Hepatocyte (in vitro differentiated cells): ENCODE measurements around the gene PHB1. TPM values are rescaled to one million over a fixed set of nuclear protein-coding genes. Genes with fewer than 3 reads are reported as not detected.
"Not testable (repeated sequence)": the region's sequence is repeated elsewhere in the genome, so short reads cannot be mapped to it uniquely, and the experiment has no call there.

Experiments used
- DNase-seq: peaks from one replicate; pipeline ENCODE4 v3.0.0-alpha.2; 2016; ENCODE audit warnings: low spot score
- H2AFZ ChIP-seq: fragments of 200-600 bp; sonication (generic); 2 replicates; pipeline ENCODE4 v1.6.0; 2016; ENCODE audit warnings: antibody characterized with exemption, mild to moderate bottlenecking
- H3K27ac ChIP-seq: fragments of 200-600 bp; sonication (generic); 2 replicates; pipeline ENCODE4 v1.5.1; 2016; ENCODE audit warnings: mild to moderate bottlenecking
- H3K27me3 ChIP-seq: fragments of 200-600 bp; sonication (generic); 2 replicates; pipeline ENCODE4 v1.6.1; 2016
- H3K36me3 ChIP-seq: fragments of 200-600 bp; sonication (generic); replicated peaks from 2 replicates; pipeline ENCODE4 v1.5.1; 2016; ENCODE audit warnings: low read depth; ENCODE audit not compliant: insufficient read depth
- H3K4me1 ChIP-seq: fragments of 200-600 bp; sonication (generic); 2 replicates; pipeline ENCODE4 v1.5.1; 2016; ENCODE audit warnings: mild to moderate bottlenecking, moderate library complexity; ENCODE audit not compliant: insufficient read depth
- H3K4me2 ChIP-seq: fragments of 200-600 bp; sonication (generic); 2 replicates; pipeline ENCODE4 v1.6.0; 2016
- H3K4me3 ChIP-seq: fragments of 200-600 bp; sonication (generic); 2 replicates; pipeline ENCODE4 v1.5.1; 2016; ENCODE audit warnings: mild to moderate bottlenecking
- H3K79me2 ChIP-seq: fragments of 200-600 bp; sonication (generic); 2 replicates; pipeline ENCODE4 v1.6.0; 2017; ENCODE audit warnings: mild to moderate bottlenecking
- H3K9me2 ChIP-seq: fragments of 200-600 bp; sonication (generic); replicated peaks from 2 replicates; pipeline ENCODE4 v1.6.0; 2017; ENCODE audit warnings: mild to moderate bottlenecking; ENCODE audit not compliant: insufficient read depth
- H3K9me3 ChIP-seq: fragments of 200-600 bp; sonication (generic); 2 replicates; pipeline ENCODE4 v1.5.1; 2016; ENCODE audit warnings: low read depth, mild to moderate bottlenecking
- H4K20me1 ChIP-seq: fragments of 200-600 bp; sonication (generic); 2 replicates; pipeline ENCODE4 v1.6.0; 2016; ENCODE audit warnings: mild to moderate bottlenecking; ENCODE audit not compliant: insufficient read depth, poor library complexity, severe bottlenecking
- EZH2 ChIP-seq: fragments of 200-600 bp; sonication (generic); IDR thresholded peaks from 2 replicates; pipeline ENCODE4 v1.6.1; 2016; ENCODE audit warnings: antibody characterized with exemption, mild to moderate bottlenecking, borderline replicate concordance
- EZH2phosphoT487 ChIP-seq: fragments of 200-600 bp; sonication (generic); IDR thresholded peaks from one replicate; pipeline ENCODE4 v1.6.1; 2018; ENCODE audit warnings: antibody characterized with exemption, mild to moderate bottlenecking, low read depth, moderate library complexity; ENCODE audit not compliant: unreplicated experiment, severe bottlenecking
- WGBS: methylation state at CpG from one replicate; pipeline ENCODE4 v1.1.6; 2016; ENCODE audit warnings: low lambda C conversion rate; ENCODE audit errors: missing lambda C conversion rate; 5-methylcytosine and 5-hydroxymethylcytosine counted together
- polyA plus RNA-seq: library from polyadenylated mRNA; unstranded; fragments of >200 nt; fragmentation: Nextera tagmentation; extraction: Ambion mirVana; gene quantifications from 2 replicates; pipeline ENCODE4 v1.2.1, GENCODE V29; 2016
- total RNA-seq: library from RNA; depleted of rRNA; stranded (reverse); fragments of >200 nt; gene quantifications from 2 replicates; pipeline ENCODE4 v1.2.3, GENCODE V29; 2014
- TF ChIP-seq, protein P1 (sequence below): fragments of 200-600 bp; sonication (generic); IDR thresholded peaks from 2 replicates; pipeline ENCODE4 v1.5.1; 2016; ENCODE audit warnings: antibody characterized with exemption, mild to moderate bottlenecking; ENCODE audit not compliant: poor library complexity

The PHB1 gene
- total and polyA plus RNA-seq, 2 experiments from 2014 or later = 114 to 171 TPM

DNA sequence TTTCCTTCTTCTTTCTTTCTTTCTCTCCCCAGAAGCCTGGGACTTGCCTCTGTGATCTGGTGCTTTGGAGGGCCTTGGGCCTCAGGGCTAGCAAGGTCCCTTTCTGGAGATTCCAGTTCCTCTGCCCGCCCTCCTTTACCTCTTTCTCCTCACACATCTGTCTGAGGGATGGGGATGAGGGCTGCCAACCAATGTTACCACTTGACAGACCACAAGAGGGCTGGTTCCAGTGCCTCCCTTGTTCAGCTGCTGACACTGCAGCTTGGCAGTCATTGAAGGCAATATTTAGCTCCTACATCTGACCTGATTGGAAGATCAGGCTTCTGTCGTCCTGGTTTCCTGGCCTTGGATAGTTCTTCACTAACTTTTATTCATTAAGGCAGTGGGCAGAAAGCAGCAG is 49.0 kb downstream of the PHB1 start:
- Histone ChIP-seq H3K9me2 (no peaks in the 10 kb centered on the region), H2AFZ (no peak overlapping the region), H3K36me3 (no peaks in the 10 kb centered on the region), H3K4me3 (no peak overlapping the region), H3K9me3 (no peaks in the 10 kb centered on the region), H3K4me1 (peaks cover 2% of the 10 kb centered on the region), H3K4me2 (no peak overlapping the region), H4K20me1 (peaks cover 5% of the 10 kb centered on the region), H3K27ac (no peak overlapping the region), H3K79me2 (peaks cover 8% of the 10 kb centered on the region), H3K27me3 (no peaks in the 10 kb centered on the region)
- TF ChIP-seq, protein P1, sequence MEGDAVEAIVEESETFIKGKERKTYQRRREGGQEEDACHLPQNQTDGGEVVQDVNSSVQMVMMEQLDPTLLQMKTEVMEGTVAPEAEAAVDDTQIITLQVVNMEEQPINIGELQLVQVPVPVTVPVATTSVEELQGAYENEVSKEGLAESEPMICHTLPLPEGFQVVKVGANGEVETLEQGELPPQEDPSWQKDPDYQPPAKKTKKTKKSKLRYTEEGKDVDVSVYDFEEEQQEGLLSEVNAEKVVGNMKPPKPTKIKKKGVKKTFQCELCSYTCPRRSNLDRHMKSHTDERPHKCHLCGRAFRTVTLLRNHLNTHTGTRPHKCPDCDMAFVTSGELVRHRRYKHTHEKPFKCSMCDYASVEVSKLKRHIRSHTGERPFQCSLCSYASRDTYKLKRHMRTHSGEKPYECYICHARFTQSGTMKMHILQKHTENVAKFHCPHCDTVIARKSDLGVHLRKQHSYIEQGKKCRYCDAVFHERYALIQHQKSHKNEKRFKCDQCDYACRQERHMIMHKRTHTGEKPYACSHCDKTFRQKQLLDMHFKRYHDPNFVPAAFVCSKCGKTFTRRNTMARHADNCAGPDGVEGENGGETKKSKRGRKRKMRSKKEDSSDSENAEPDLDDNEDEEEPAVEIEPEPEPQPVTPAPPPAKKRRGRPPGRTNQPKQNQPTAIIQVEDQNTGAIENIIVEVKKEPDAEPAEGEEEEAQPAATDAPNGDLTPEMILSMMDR = no peak
- no peak for TF ChIP-seq EZH2phosphoT487
- TF ChIP-seq EZH2 = no peak
- 57% methylated on average over 2 of the region's 2 CpGs for WGBS
- DNase-seq = peak; percentile 30

DNA sequence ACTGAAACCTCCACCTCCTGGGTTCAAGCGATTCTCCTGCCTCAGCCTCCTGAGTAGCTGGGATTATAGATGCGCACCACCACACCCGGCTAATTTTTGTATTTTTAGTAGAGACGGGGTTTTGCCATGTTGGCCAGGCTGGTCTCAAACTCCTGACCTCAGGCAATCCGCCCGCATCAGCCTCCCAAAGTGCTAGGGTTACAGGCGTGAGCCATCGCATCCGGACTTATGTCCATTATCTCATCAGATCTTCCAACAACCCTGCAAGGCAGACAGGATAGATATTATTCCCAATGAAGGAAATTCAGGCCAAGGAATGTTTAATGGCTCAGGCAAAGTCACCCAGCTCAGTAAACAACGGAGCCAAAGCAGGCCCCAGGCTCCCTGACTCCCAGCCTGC is 49.6 kb downstream of the PHB1 start:
- H3K4me1 ChIP-seq, H3K4me2 ChIP-seq, DNase-seq, H2AFZ ChIP-seq, H3K4me3 ChIP-seq, H3K9me3 ChIP-seq, H3K36me3 ChIP-seq, H3K27ac ChIP-seq, H3K27me3 ChIP-seq, H3K9me2 ChIP-seq: not testable (repeated sequence)
- 99% methylated on average over 10 of the region's 10 CpGs for WGBS
- Histone ChIP-seq H3K79me2 (peaks cover 14% of the 10 kb centered on the region), H4K20me1 (peaks cover 11% of the 10 kb centered on the region)

DNA sequence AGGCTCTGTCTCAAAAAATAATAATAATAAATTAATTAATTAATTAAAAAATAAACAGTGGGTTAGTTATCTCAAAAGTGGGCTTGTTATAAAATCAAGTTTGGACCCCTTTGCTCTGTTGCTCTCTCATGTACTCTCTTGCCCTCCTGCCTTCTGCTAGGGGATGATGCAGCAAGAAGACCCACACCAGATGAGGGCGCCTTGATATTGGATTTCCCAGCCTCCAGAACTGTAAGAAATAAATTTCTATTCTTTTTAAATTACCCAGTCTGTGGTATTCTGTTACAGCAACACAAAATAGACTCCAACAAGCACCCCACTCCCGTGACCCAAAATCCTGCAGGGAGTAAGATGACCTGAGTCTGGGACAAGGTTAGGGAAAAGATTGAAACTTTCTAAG is 50.6 kb downstream of the PHB1 start:
- Histone ChIP-seq H3K36me3 (no peaks in the 10 kb centered on the region), H3K4me2 (no peak overlapping the region), H3K79me2 (peaks cover 24% of the 10 kb centered on the region), H3K4me1 (peaks cover 17% of the 10 kb centered on the region), H3K27ac (no peak overlapping the region), H3K27me3 (no peaks in the 10 kb centered on the region), H2AFZ (no peak overlapping the region), H3K9me3 (no peaks in the 10 kb centered on the region), H4K20me1 (peaks cover 21% of the 10 kb centered on the region), H3K9me2 (no peaks in the 10 kb centered on the region), H3K4me3 (no peak overlapping the region)
- 77% methylated on average over 2 of the region's 2 CpGs for WGBS
- no peak for DNase-seq
- TF ChIP-seq, protein P1 = no peak
- TF ChIP-seq EZH2phosphoT487 (no peak), EZH2 (no peak)

DNA sequence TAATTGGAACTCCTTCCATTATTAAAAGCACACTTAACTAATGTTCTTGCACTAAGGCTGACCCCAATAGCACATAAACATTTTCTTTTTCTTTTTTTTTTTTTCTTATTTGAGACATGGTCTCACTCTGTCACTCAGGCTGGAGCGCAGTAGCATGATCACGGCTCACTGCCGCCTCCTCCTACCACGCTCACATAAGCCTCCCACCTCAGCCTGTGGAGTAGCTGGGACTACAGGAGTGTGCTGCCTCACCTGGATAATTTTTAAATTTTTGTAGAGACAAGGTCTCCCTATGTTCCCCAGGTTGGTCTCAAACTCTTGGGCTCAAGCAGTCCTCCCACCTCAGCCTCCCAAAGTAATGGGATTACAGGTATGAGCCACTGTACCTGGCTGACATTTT is 51.4 kb downstream of the PHB1 start:
- Histone ChIP-seq H3K9me3 (no peaks in the 10 kb centered on the region), H2AFZ (peak overlapping the region; percentile 88), H3K4me1 (peaks cover 25% of the 10 kb centered on the region), H3K9me2 (no peaks in the 10 kb centered on the region), H4K20me1 (peaks cover 30% of the 10 kb centered on the region), H3K36me3 (no peaks in the 10 kb centered on the region), H3K79me2 (peaks cover 32% of the 10 kb centered on the region), H3K27me3 (no peaks in the 10 kb centered on the region), H3K4me3 (no peak overlapping the region), H3K27ac (peak overlapping the region; percentile 94), H3K4me2 (peak overlapping the region; percentile 74)
- 89% methylated on average over 4 of the region's 4 CpGs for WGBS
- no peak for DNase-seq
- no peak for TF ChIP-seq EZH2
- TF ChIP-seq, protein P1 = no peak
